ENCODE measurements around the gene SORCS2. TPM values are rescaled to one million over a fixed set of nuclear protein-coding genes. Genes with fewer than 3 reads are reported as not detected.

SORCS2 gene
- total RNA-seq, 1 donor from 2014 or later, result not detected

DNA sequence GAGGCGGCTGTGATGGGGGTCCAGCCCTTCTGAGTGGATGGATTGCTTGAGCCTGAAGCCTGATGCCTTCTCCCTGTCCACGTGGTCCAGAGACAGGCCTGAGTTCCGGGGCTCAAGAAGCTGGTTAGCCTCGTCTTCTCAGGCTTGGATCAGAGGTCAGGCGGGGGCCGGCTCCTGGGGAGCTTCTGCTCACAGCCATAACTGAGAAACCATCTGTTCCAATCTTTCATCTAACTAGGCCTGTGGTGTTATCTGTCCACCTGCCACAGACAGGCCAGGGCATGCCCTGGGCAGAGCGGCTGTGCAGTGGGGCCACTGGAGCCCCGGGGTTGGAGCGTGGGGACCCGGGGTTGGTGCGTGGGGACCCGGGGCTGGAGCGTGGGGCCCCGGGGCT is 63.1 kb downstream of the SORCS2 start:
- CTCF ChIA-PET, result no interaction called here
- Mint-ChIP-seq H3K4me3 (no peak overlapping the region), H3K36me3 (ENCODE audit: low read depth) (no peaks in the 10 kb centered on the region), H3K27ac (no peak overlapping the region), H3K4me1 (peaks cover 5% of the 10 kb centered on the region), H3K27me3 (peaks cover 23% of the 10 kb centered on the region), H3K9me3 (peaks cover 2% of the 10 kb centered on the region)
- no peak for TF ChIP-seq CTCF (IDR thresholded peaks at IDR 0.05)
- DNase-seq (no peak), ATAC-seq (ENCODE audit: low read depth) (no peak)
- POLR2A ChIA-PET, result interaction anchor here (0.5 kb wide), 1 partner anchor 172 kb away, joined by 3 read pairs; no protein-coding TSS in a partner anchor
- intact Hi-C loops (cut with micrococcal nuclease), result no loop called here

DNA sequence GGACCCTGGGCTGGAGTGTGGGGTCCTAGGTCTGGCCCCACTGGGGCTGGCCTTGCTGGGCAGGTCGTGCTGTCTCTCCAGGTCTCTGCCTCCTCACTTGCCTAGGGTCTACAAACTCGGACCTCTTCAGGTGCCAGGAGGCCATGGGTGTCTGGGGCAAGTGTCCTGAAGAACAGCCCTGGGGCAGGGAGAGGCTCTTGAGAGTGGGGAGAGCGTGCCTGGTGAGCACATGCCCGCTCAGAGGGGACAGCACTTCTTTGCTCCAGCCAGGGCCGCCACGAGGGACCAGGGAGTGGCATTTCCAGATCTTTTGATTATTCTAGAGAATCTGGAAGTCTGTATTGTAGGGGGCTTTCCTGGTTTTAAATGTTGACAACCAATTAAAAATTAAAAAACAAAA is 63.7 kb downstream of the SORCS2 start:
- intact Hi-C loops (cut with micrococcal nuclease), result no loop called here
- Mint-ChIP-seq H3K27me3 (peaks cover 23% of the 10 kb centered on the region), H3K9me3 (peaks cover 2% of the 10 kb centered on the region), H3K4me1 (peaks cover 5% of the 10 kb centered on the region), H3K36me3 (ENCODE audit: low read depth) (no peaks in the 10 kb centered on the region), H3K27ac (no peak overlapping the region), H3K4me3 (no peak overlapping the region)
- DNase-seq (no peak), ATAC-seq (ENCODE audit: low read depth) (no peak)
- no peak for TF ChIP-seq CTCF (IDR thresholded peaks at IDR 0.05)
- ChIA-PET POLR2A (interaction anchor here (0.5 kb wide), 1 partner anchor 173 kb away, joined by 3 read pairs; no protein-coding TSS in a partner anchor), CTCF (no interaction called here)

- ChIA-PET POLR2A (no interaction called here), CTCF (no interaction called here)
- H3K9me3 Mint-ChIP-seq, result peaks cover 2% of the 10 kb centered on the region
- DNase-seq, result no peak
- intact Hi-C loops (cut with micrococcal nuclease), result no loop called here
- no peak overlapping the region for H3K4me3 Mint-ChIP-seq
- ATAC-seq (ENCODE audit: low read depth), result no peak
- H3K27ac Mint-ChIP-seq, result no peak overlapping the region
- H3K36me3 Mint-ChIP-seq (ENCODE audit: low read depth), result no peaks in the 10 kb centered on the region
- H3K27me3 Mint-ChIP-seq, result peaks cover 18% of the 10 kb centered on the region
- H3K4me1 Mint-ChIP-seq, result peaks cover 5% of the 10 kb centered on the region
- no peak for TF ChIP-seq CTCF (IDR thresholded peaks at IDR 0.05)
Observed at GRCh38 chr4:7256984-7257810, 64.9 kb downstream of the SORCS2 start.

DNA sequence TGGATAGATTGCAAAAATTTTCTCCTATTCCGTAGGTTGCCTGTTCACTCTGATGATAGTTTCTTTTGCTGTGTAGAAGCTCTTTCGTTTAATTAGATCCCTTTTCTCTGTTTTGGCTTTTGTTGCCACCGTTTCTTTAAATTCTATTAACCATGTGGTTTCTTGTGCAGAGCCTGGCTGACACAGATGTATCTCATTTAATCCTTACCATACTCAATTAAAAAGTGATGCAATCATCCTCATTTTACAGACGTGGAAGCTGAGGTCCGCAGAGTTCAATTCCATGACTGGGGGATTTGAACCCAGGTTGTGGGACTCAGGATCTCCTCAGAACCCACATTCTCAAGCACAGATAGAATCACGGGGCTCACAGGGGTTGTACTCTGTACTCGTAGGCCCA is 66.7 kb downstream of the SORCS2 start:
- CTCF ChIA-PET, result no interaction called here
- Mint-ChIP-seq H3K36me3 (ENCODE audit: low read depth) (no peaks in the 10 kb centered on the region), H3K4me3 (no peak overlapping the region), H3K9me3 (peaks cover 2% of the 10 kb centered on the region), H3K27me3 (peaks cover 16% of the 10 kb centered on the region), H3K27ac (no peak overlapping the region), H3K4me1 (peaks cover 5% of the 10 kb centered on the region)
- TF ChIP-seq CTCF (IDR thresholded peaks at IDR 0.05), result no peak
- intact Hi-C loops (cut with micrococcal nuclease), result no loop called here
- ATAC-seq (ENCODE audit: low read depth) (no peak), DNase-seq (no peak)
- POLR2A ChIA-PET, result no interaction called here

- H3K27ac Mint-ChIP-seq, result no peak overlapping the region
- no peak for TF ChIP-seq CTCF (IDR thresholded peaks at IDR 0.05)
- no peak for DNase-seq
- H3K36me3 Mint-ChIP-seq (ENCODE audit: low read depth), result no peaks in the 10 kb centered on the region
- H3K9me3 Mint-ChIP-seq, result peaks cover 2% of the 10 kb centered on the region
- intact Hi-C loops (cut with micrococcal nuclease), result no loop called here
- H3K27me3 Mint-ChIP-seq, result peaks cover 16% of the 10 kb centered on the region
- CTCF ChIA-PET, result no interaction called here
- POLR2A ChIA-PET, result no interaction called here
- no peak overlapping the region for H3K4me3 Mint-ChIP-seq
- no peak for ATAC-seq (ENCODE audit: low read depth)
- no peaks in the 10 kb centered on the region for H3K4me1 Mint-ChIP-seq
Observed at GRCh38 chr4:7260569-7260968, 68.2 kb downstream of the SORCS2 start.

All from activated B cell treated with CpG ODN at 0.5 μM for 24 hours (primary cell).